ENCODE data around the gene CCT7.

GRCh38 chr2:73255907-73256617 is 22.0 kb downstream of the CCT7 start:
- TF ChIP-seq CTCF (IDR thresholded peaks at IDR 0.05): no peak
- TF ChIP-seq POLR2A (IDR thresholded peaks at IDR 0.05): no peak
